ENCODE measurements around the gene VAPA. TPM values are rescaled to one million over a fixed set of nuclear protein-coding genes. Genes with fewer than 3 reads are reported as not detected.

The VAPA gene
- total and polyA plus RNA-seq, 2 donors (not counting 1 experiment from before 2014, with no cell fraction given), result 47.7 to 109 TPM

DNA sequence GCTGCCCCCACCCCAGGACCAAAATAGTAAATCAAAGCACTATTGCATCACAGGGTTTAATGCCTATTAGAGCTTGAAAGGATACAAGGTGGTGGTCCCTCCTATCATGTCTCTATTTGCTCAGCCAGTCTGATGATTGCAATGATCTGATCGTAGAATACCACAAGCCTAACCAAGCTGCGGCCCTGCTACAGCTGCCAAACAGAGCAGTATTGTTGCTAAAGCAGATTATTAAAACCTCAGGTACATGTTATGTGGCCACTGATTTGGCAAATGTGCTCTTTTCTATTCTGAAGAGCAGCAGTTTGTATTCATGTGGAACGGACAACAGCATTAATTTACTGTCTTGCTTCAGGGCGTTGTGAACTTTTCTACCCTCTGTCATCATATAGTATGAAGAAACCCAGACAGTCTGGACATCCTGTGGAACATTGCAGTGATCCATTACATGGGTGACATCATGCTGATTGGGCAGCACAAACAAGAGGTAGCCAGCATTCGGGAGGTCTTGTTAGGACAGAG, 8.4 kb upstream of the VAPA start:
- intact Hi-C loops (cut with micrococcal nuclease), result no loop called here
- Mint-ChIP-seq H3K4me3 (no peak overlapping the region), H3K9me3 (ENCODE audit: insufficient read depth) (no peaks in the 10 kb centered on the region), H3K27me3 (peaks cover 42% of the 10 kb centered on the region), H3K4me1 (no peaks in the 10 kb centered on the region), H3K27ac (no peak overlapping the region)
- Histone ChIP-seq H3K9ac (ENCODE audit: low read length) (no peak overlapping the region), H3K36me3 (replicated peaks in 1 of 2; ENCODE audit: control extremely low read depth in 1 of 2, control insufficient read depth in 1 of 2, extremely low read depth in 1 of 2, insufficient read depth in 2 of 2, low read length in 1 of 2) (no peaks in the 10 kb centered on the region), H3K4me2 (replicated peaks; ENCODE audit: low read depth, low read length, poor library complexity, severe bottlenecking) (no peak overlapping the region), H4K20me1 (ENCODE audit: control insufficient read depth, insufficient read depth, low read length, poor library complexity, severe bottlenecking) (no peaks in the 10 kb centered on the region), H3K9me3 (ENCODE audit: control extremely low read depth in 1 of 3, control insufficient read depth in 2 of 3, insufficient read depth in 1 of 3, low read length in 2 of 3) (no peaks in the 10 kb centered on the region), H3K4me3 (ENCODE audit: control extremely low read depth in 1 of 5, extremely low read depth in 1 of 5, insufficient read depth in 1 of 5, low read depth in 2 of 5, low read length in 4 of 5) (no peak overlapping the region), H2AFZ (ENCODE audit: insufficient read depth, low read depth, low read length, poor library complexity, severe bottlenecking) (no peak overlapping the region), H3K27ac (ENCODE audit: low read length in 2 of 2) (no peak overlapping the region), H3K4me1 (ENCODE audit: control insufficient read depth in 2 of 2, insufficient read depth in 2 of 2, low read length in 2 of 2) (no peaks in the 10 kb centered on the region), H3K79me2 (ENCODE audit: control insufficient read depth, insufficient read depth, low read length) (no peaks in the 10 kb centered on the region), H3K27me3 (replicated peaks in 1 of 4; ENCODE audit: control extremely low read depth in 1 of 4, control insufficient read depth in 3 of 4, insufficient read depth in 4 of 4, low read length in 3 of 4) (peaks cover 0 to 9% (median 2%) of the 10 kb centered on the region in 4 experiments)
- CTCF ChIA-PET, result no interaction called here
- no peak for TF ChIP-seq EZH2 (IDR thresholded peaks at IDR 0.05; ENCODE audit: borderline replicate concordance, insufficient read depth, low read depth, low read length, poor library complexity, severe bottlenecking)
- TF ChIP-seq, protein P1, sequence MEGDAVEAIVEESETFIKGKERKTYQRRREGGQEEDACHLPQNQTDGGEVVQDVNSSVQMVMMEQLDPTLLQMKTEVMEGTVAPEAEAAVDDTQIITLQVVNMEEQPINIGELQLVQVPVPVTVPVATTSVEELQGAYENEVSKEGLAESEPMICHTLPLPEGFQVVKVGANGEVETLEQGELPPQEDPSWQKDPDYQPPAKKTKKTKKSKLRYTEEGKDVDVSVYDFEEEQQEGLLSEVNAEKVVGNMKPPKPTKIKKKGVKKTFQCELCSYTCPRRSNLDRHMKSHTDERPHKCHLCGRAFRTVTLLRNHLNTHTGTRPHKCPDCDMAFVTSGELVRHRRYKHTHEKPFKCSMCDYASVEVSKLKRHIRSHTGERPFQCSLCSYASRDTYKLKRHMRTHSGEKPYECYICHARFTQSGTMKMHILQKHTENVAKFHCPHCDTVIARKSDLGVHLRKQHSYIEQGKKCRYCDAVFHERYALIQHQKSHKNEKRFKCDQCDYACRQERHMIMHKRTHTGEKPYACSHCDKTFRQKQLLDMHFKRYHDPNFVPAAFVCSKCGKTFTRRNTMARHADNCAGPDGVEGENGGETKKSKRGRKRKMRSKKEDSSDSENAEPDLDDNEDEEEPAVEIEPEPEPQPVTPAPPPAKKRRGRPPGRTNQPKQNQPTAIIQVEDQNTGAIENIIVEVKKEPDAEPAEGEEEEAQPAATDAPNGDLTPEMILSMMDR (IDR thresholded peaks at IDR 0.05), result no peak
- WGBS (ENCODE audit: insufficient coverage), result 92% methylated on average over 2 of the region's 5 CpGs
- DNase-seq (no peak), ATAC-seq (ENCODE audit: low read depth) (no peak)
- POLR2A ChIA-PET, result no interaction called here

DNA sequence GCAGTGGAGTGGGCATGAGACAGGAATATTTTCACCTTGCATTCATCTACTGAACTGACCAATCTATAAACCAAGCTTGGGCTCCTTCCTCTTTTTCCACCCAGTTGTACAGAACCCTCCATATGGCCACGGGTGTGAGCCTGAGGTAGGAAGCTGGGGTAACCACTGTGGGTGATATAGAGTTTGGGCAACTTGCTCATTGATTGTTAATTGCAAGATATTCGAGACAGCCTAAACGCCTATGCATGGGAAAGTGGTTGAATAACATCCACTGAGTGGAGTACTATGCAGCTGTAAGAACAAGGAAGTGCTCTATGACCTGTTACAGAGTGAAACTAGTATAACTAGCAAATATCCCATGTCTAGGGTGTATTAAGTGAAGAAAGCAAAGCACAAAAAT, 7.3 kb upstream of the VAPA start:
- no peak for ATAC-seq (ENCODE audit: low read depth)
- H3K27ac ChIP-seq (ENCODE audit: low read length in 2 of 2), result no peak overlapping the region
- intact Hi-C loops (cut with micrococcal nuclease), result no loop called here
- WGBS (ENCODE audit: insufficient coverage), result 67% methylated on average over 2 of the region's 3 CpGs
- Mint-ChIP-seq H3K27me3 (peaks cover 42% of the 10 kb centered on the region), H3K4me3 (no peak overlapping the region), H3K27ac (no peak overlapping the region), H3K4me1 (no peaks in the 10 kb centered on the region), H3K9me3 (ENCODE audit: insufficient read depth) (no peaks in the 10 kb centered on the region)
- TF ChIP-seq, protein P1 (IDR thresholded peaks at IDR 0.05), result no peak
- TF ChIP-seq EZH2 (IDR thresholded peaks at IDR 0.05; ENCODE audit: borderline replicate concordance, insufficient read depth, low read depth, low read length, poor library complexity, severe bottlenecking), result no peak
- no peak overlapping the region for H3K4me3 ChIP-seq (ENCODE audit: control extremely low read depth in 1 of 5, extremely low read depth in 1 of 5, insufficient read depth in 1 of 5, low read depth in 2 of 5, low read length in 4 of 5)
- ChIA-PET CTCF (no interaction called here), POLR2A (no interaction called here)
- no peak overlapping the region for H3K4me2 ChIP-seq (replicated peaks; ENCODE audit: low read depth, low read length, poor library complexity, severe bottlenecking)
- H2AFZ ChIP-seq (ENCODE audit: insufficient read depth, low read depth, low read length, poor library complexity, severe bottlenecking), result no peak overlapping the region
- H3K27me3 ChIP-seq (replicated peaks in 1 of 4; ENCODE audit: control extremely low read depth in 1 of 4, control insufficient read depth in 3 of 4, insufficient read depth in 4 of 4, low read length in 3 of 4), result peaks cover 0 to 9% (median 2%) of the 10 kb centered on the region in 4 experiments
- no peaks in the 10 kb centered on the region for H3K9me3 ChIP-seq (ENCODE audit: control extremely low read depth in 1 of 3, control insufficient read depth in 2 of 3, insufficient read depth in 1 of 3, low read length in 2 of 3)
- no peaks in the 10 kb centered on the region for H3K36me3 ChIP-seq (replicated peaks in 1 of 2; ENCODE audit: control extremely low read depth in 1 of 2, control insufficient read depth in 1 of 2, extremely low read depth in 1 of 2, insufficient read depth in 2 of 2, low read length in 1 of 2)
- H3K4me1 ChIP-seq (ENCODE audit: control insufficient read depth in 2 of 2, insufficient read depth in 2 of 2, low read length in 2 of 2), result no peaks in the 10 kb centered on the region
- DNase-seq, result no peak
- no peaks in the 10 kb centered on the region for H3K79me2 ChIP-seq (ENCODE audit: control insufficient read depth, insufficient read depth, low read length)
- no peak overlapping the region for H3K9ac ChIP-seq (ENCODE audit: low read length)
- H4K20me1 ChIP-seq (ENCODE audit: control insufficient read depth, insufficient read depth, low read length, poor library complexity, severe bottlenecking), result no peaks in the 10 kb centered on the region

Data from B cell (primary cell).